Mesendoderm (in vitro differentiated cells): ENCODE data around the gene HESX1.
A peak's percentile ranks its signal among the peaks of the same experiment; 100 is the strongest.

Source experiments
- DNase-seq: peaks from one replicate; pipeline ENCODE4 v3.0.0; 2013
- H2AK5ac ChIP-seq: 2 replicates; pipeline ENCODE4 v1.6.1; 2013; ENCODE audit warnings: low read length, inconsistent platforms
- H2BK120ac ChIP-seq: 2 replicates; pipeline ENCODE4 v1.6.1; 2013; ENCODE audit warnings: low read depth, mild to moderate bottlenecking, low read length, moderate library complexity, mixed read lengths
- H2BK15ac ChIP-seq: replicated peaks from 2 replicates; pipeline ENCODE4 v1.6.1; 2013; ENCODE audit warnings: low read depth, mild to moderate bottlenecking, moderate library complexity
- H2BK5ac ChIP-seq: 2 replicates; pipeline ENCODE4 v1.6.1; 2013; ENCODE audit warnings: low read length, inconsistent platforms
- H3K18ac ChIP-seq: 2 replicates; pipeline ENCODE4 v1.6.1; 2013; ENCODE audit warnings: mild to moderate bottlenecking, low read length, mixed read lengths
- H3K23ac ChIP-seq: one replicate; pipeline ENCODE4 v1.6.1; 2013; ENCODE audit warnings: low read length
- H3K27ac ChIP-seq: 2 replicates; pipeline ENCODE4 v1.5.1; 2013; ENCODE audit warnings: low read depth, mild to moderate bottlenecking, inconsistent platforms, low read length, moderate library complexity
- H3K27me3 ChIP-seq: 2 replicates; pipeline ENCODE4 v1.6.1; 2013; ENCODE audit warnings: low read length, control low read depth, mild to moderate bottlenecking, inconsistent platforms; ENCODE audit not compliant: insufficient read depth, poor library complexity
- H3K36me3 ChIP-seq: 2 replicates; pipeline ENCODE4 v1.6.1; 2013; ENCODE audit warnings: low read length, inconsistent platforms; ENCODE audit not compliant: control insufficient read depth, insufficient read depth
- H3K4ac ChIP-seq: one replicate; pipeline ENCODE4 v1.6.1; 2013; ENCODE audit warnings: low read depth, mild to moderate bottlenecking, low read length, moderate library complexity
- H3K4me1 ChIP-seq: 2 replicates; pipeline ENCODE4 v1.6.1; 2013; ENCODE audit warnings: low read depth, low read length, inconsistent platforms; ENCODE audit not compliant: control insufficient read depth
- H3K4me2 ChIP-seq: 2 replicates; pipeline ENCODE4 v1.6.1; 2013; ENCODE audit warnings: low read length
- H3K4me3 ChIP-seq: 2 replicates; pipeline ENCODE4 v1.5.1; 2013; ENCODE audit warnings: mild to moderate bottlenecking, low read length
- H3K56ac ChIP-seq: one replicate; pipeline ENCODE4 v1.6.1; 2013; ENCODE audit warnings: low read length
- H3K79me1 ChIP-seq: 2 replicates; pipeline ENCODE4 v1.6.1; 2013; ENCODE audit warnings: low read length, inconsistent platforms
- H3K79me2 ChIP-seq: 2 replicates; pipeline ENCODE4 v1.6.1; 2013; ENCODE audit warnings: mild to moderate bottlenecking, low read length; ENCODE audit not compliant: control insufficient read depth, insufficient read depth
- H3K9ac ChIP-seq: 2 replicates; pipeline ENCODE4 v1.6.1; 2013; ENCODE audit warnings: low read length, inconsistent platforms
- H4K5ac ChIP-seq: one replicate; pipeline ENCODE4 v1.6.1; 2013; ENCODE audit warnings: low read length
- H4K8ac ChIP-seq: one replicate; pipeline ENCODE4 v1.6.1; 2013; ENCODE audit warnings: low read depth, mild to moderate bottlenecking, control low read depth, low read length, moderate library complexity
- WGBS: extraction: QIAGEN DNeasy Blood & Tissue Kit; methylation state at CpG from one replicate; pipeline ENCODE4 v1.1.7; 2013; ENCODE audit warnings: low lambda C conversion rate, missing lambda C conversion rate; ENCODE audit not compliant: insufficient coverage; ENCODE audit errors: extremely low coverage; 5-methylcytosine and 5-hydroxymethylcytosine counted together

Gene HESX1

DNA sequence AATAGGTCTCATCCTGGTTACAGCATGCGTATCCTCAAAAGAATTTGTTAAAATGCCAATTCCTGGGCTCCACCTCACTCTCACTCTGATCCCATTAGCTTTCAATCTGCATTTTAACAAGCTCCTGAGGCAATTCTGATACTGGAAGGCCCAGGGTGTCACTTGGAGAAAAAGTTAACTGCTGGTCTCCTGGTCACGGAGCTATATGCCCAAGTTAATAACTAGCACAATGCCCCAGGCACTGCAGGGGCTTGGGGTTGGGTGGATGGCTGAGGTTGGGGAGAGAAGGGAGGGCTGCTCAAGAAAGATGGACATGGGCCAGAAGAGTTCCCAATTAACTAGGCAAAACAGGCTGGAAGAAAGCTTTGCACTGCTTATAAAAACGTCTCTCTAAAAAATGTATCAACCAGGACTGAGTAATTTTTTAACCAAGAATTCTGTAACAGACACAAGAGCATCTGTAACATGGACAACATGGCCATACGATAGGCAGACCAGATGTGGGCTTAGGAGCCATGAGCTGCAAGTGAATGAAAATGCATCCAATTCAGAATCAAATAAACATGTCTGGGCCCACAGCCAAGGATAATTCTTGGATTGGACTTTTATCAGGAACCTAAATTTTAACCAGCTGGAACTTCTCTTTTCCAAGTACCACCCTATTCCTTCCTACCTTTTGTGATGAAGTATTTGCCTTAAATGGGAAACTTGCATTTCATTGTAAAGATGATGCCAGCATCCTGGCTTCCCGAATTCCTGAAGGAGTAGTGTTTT is 38.8 kb downstream of the HESX1 start:
- H3K9ac ChIP-seq = peak overlapping the region; percentile 51
- H4K8ac ChIP-seq = no peak overlapping the region
- peak; percentile 95 for DNase-seq
- no peak overlapping the region for H3K23ac ChIP-seq
- peaks cover 59% of the 10 kb centered on the region for H3K79me2 ChIP-seq
- peaks cover 51% of the 10 kb centered on the region for H3K4me1 ChIP-seq
- peak overlapping the region; percentile 83 for H3K56ac ChIP-seq
- H4K5ac ChIP-seq = no peak overlapping the region
- no peak overlapping the region for H2BK120ac ChIP-seq
- H2BK5ac ChIP-seq = peak overlapping the region; percentile 39
- H3K36me3 ChIP-seq = no peaks in the 10 kb centered on the region
- H2BK15ac ChIP-seq = no peak overlapping the region
- peak overlapping the region; percentile 77 for H3K18ac ChIP-seq
- peak overlapping the region; percentile 28 for H3K4me2 ChIP-seq
- H3K79me1 ChIP-seq = peaks cover 18% of the 10 kb centered on the region
- H3K4me3 ChIP-seq = no peak overlapping the region
- no peak overlapping the region for H3K4ac ChIP-seq
- H3K27ac ChIP-seq = peak overlapping the region; percentile 93
- H2AK5ac ChIP-seq = peak overlapping the region; percentile 15
- WGBS = no CpG with 5 or more reads among the region's 5 CpGs
- no peaks in the 10 kb centered on the region for H3K27me3 ChIP-seq

DNA sequence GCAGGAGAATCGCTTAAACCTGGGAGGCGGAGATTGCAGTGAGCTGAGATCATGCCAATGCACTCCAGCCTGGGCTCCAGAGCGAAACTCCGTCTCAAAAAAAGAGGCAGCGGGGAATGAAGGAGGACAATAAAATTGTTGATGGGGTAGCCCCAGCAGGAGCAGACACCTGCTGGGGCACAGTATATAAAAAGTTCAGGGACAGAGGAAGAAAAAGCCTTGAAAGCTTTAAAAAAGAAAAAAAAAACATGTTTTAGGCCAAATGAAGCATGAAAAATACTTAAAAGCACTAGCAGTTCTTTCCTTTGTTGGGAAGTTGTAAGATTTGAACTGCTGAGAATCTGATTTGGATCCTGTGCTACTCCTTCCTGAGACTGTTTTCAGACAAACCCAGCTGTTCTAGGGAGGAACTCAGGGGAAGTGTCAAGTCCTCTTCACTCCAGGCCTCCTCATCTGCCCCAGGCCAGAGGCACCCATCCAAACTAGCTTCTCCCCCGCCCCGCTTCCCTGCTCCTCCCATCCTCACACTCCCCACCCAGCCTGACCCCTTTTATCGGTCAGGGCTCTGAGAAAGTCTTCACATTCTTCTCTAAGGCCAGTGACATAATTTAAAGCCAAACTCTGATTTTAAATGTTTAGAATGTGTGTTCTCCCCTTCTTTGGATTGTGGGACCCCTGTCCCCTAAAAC is 39.6 kb downstream of the HESX1 start:
- H4K8ac ChIP-seq = no peak overlapping the region
- H3K27ac ChIP-seq = peak overlapping the region; percentile 93
- peaks cover 49% of the 10 kb centered on the region for H3K4me1 ChIP-seq

DNA sequence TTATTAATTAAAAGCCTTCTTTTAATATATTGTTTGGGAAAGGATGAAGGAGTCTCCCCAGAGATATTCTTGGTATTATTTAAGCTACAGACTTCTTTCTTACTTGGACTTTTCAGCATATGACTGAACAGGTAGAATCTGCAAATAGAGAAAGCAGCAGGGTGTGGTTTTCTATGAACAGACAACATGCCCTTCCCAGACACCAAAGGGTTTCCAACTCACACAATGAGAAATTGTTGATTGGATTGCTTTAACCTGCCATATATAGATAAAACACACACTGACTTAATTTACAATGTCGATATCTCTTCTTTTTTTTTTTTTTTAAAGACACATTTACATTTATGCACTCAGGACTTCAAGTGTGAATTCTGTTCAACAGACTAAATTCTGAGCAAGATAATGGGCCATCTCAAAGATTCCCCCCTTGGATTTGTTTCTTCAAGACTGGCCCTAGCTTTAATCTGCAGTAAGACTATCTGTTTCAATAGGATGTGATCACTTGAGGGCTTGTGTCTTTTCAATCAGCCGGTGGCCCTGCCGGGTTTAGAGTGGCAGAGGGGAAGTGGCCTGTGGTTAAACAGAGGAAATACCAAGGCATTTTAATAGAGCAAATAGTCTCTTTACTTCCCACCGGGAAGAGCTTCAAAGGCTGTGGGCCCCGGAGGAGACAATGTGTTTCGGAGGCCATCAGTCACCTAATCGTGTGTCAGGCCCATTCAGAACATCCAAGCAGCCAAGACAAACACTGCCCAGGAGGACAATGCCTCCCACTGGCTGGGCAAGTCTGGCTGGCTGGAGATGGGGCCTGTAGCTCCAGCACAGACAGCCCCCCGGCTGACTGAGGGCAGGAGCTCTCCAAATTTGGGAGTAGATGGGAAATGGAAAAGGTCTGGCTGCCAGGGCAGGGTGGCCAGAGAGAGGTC is 40.7 kb downstream of the HESX1 start:
- no CpG with 5 or more reads among the region's 8 CpGs for WGBS
- Histone ChIP-seq H3K4ac (peak overlapping the region; percentile 89), H3K79me2 (peaks cover 68% of the 10 kb centered on the region), H2BK15ac (no peak overlapping the region), H4K5ac (peak overlapping the region; percentile 77), H3K18ac (peak overlapping the region; percentile 34), H4K8ac (no peak overlapping the region), H3K4me2 (peak overlapping the region; percentile 10), H3K4me3 (no peak overlapping the region), H3K9ac (peak overlapping the region; percentile 67), H3K27me3 (no peaks in the 10 kb centered on the region), H2BK120ac (no peak overlapping the region), H3K27ac (peak overlapping the region; percentile 93), H2BK5ac (peak overlapping the region; percentile 96), H3K4me1 (peaks cover 58% of the 10 kb centered on the region), H3K23ac (no peak overlapping the region), H3K56ac (peak overlapping the region; percentile 83), H3K36me3 (no peaks in the 10 kb centered on the region), H3K79me1 (peaks cover 23% of the 10 kb centered on the region), H2AK5ac (peak overlapping the region; percentile 90)
- peak; percentile 95 for DNase-seq

More for the DNA sequence above, 39.6 kb downstream of the HESX1 start:
- Histone ChIP-seq H2BK120ac (peak overlapping the region; percentile 83), H2AK5ac (no peak overlapping the region), H4K5ac (no peak overlapping the region), H3K4ac (peak overlapping the region; percentile 78), H3K27me3 (no peaks in the 10 kb centered on the region), H3K36me3 (no peaks in the 10 kb centered on the region), H3K4me3 (no peak overlapping the region), H2BK5ac (peak overlapping the region; percentile 61), H3K56ac (peak overlapping the region; percentile 83), H3K4me2 (peak overlapping the region; percentile 9), H3K23ac (no peak overlapping the region), H3K9ac (peak overlapping the region; percentile 51), H3K18ac (peak overlapping the region; percentile 62), H3K79me1 (peaks cover 21% of the 10 kb centered on the region), H2BK15ac (peak overlapping the region; percentile 42), H3K79me2 (peaks cover 67% of the 10 kb centered on the region)
- DNase-seq = peak; percentile 92
- WGBS = no CpG with 5 or more reads among the region's 8 CpGs

- H3K36me3 ChIP-seq = no peaks in the 10 kb centered on the region
- H2BK15ac ChIP-seq = no peak overlapping the region
- peak overlapping the region; percentile 77 for H3K56ac ChIP-seq
- H3K79me2 ChIP-seq = peaks cover 68% of the 10 kb centered on the region
- peaks cover 20% of the 10 kb centered on the region for H3K79me1 ChIP-seq
- no peak for DNase-seq
- no peaks in the 10 kb centered on the region for H3K27me3 ChIP-seq
- H3K4me1 ChIP-seq = peaks cover 60% of the 10 kb centered on the region
- no peak overlapping the region for H3K23ac ChIP-seq
- no peak overlapping the region for H3K4ac ChIP-seq
- H4K5ac ChIP-seq = no peak overlapping the region
- H3K4me3 ChIP-seq = no peak overlapping the region
- peak overlapping the region; percentile 79 for H2BK5ac ChIP-seq
- H3K4me2 ChIP-seq = no peak overlapping the region
- H3K9ac ChIP-seq = peak overlapping the region; percentile 35
- H3K27ac ChIP-seq = no peak overlapping the region
- H2BK120ac ChIP-seq = no peak overlapping the region
- H3K18ac ChIP-seq = no peak overlapping the region
- no CpG with 5 or more reads among the region's 3 CpGs for WGBS
- H4K8ac ChIP-seq = no peak overlapping the region
- no peak overlapping the region for H2AK5ac ChIP-seq
These were observed 41.5 kb downstream of the HESX1 start for GRCh38 chr3:57158325-57158724.

DNA sequence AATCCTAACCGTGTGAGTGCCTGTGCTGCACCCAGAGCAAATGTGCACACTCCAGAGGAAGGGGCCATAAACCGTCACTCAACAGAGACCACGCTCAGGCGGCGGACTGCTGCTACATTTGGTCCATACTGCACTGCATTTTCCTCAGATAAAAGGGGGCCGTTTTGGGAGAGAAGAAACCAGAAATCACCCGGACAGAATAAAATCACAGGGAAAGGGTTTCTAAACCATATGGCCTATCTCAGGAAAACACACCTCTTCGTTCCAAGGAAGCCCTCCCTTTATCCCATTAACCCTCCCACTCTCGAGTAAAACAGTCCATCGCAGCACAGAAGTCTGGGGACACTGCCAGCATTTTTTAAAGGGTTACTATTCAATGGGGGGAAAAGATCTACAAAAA is 42.2 kb downstream of the HESX1 start:
- Histone ChIP-seq H3K4me2 (no peak overlapping the region), H2BK15ac (peak overlapping the region; percentile 9), H3K36me3 (no peaks in the 10 kb centered on the region), H4K5ac (no peak overlapping the region), H3K4me1 (peaks cover 52% of the 10 kb centered on the region), H3K56ac (peak overlapping the region; percentile 57), H3K23ac (peak overlapping the region; percentile 51), H3K79me2 (peaks cover 64% of the 10 kb centered on the region), H3K4ac (peak overlapping the region; percentile 89), H3K18ac (peak overlapping the region; percentile 85), H2BK120ac (peak overlapping the region; percentile 63), H3K79me1 (peaks cover 15% of the 10 kb centered on the region), H2AK5ac (peak overlapping the region; percentile 3), H3K4me3 (no peak overlapping the region), H3K27me3 (no peaks in the 10 kb centered on the region), H3K27ac (no peak overlapping the region), H2BK5ac (peak overlapping the region; percentile 2), H3K9ac (peak overlapping the region; percentile 49), H4K8ac (no peak overlapping the region)
- DNase-seq = no peak
- no CpG with 5 or more reads among the region's 10 CpGs for WGBS
